Ishikawa (cell line): ENCODE results near the gene DLEU7.

ENCODE experiments used
- CEBPB ChIP-seq: IDR thresholded peaks from 2 replicates; pipeline ENCODE4 v1.6.1; 2012
- CREB1 ChIP-seq: IDR thresholded peaks from 2 replicates; pipeline ENCODE4 v1.6.1; 2012; ENCODE audit warnings: low read depth
- EGR1 ChIP-seq: IDR thresholded peaks from 2 replicates; pipeline ENCODE4 v1.6.1; 2012
- EP300 ChIP-seq: IDR thresholded peaks from 2 replicates; pipeline ENCODE4 v1.6.1; 2012; ENCODE audit warnings: borderline replicate concordance
- FOXM1 ChIP-seq: IDR thresholded peaks from 2 replicates; pipeline ENCODE4 v1.6.1; 2012; ENCODE audit warnings: low read depth, borderline replicate concordance
- MAX ChIP-seq: IDR thresholded peaks from 2 replicates; pipeline ENCODE4 v1.6.1; 2012
- NFIC ChIP-seq: IDR thresholded peaks from 2 replicates; pipeline ENCODE4 v1.6.1; 2012
- RAD21 ChIP-seq: IDR thresholded peaks from 2 replicates; pipeline ENCODE4 v1.6.1; 2012; ENCODE audit warnings: low read depth
- REST ChIP-seq: IDR thresholded peaks from 2 replicates; pipeline ENCODE4 v1.6.1; 2012; ENCODE audit warnings: low read depth, mild to moderate bottlenecking
- TAF1 ChIP-seq: IDR thresholded peaks from 2 replicates; pipeline ENCODE4 v1.6.1; 2012; ENCODE audit warnings: low read depth, mild to moderate bottlenecking
- TCF12 ChIP-seq: IDR thresholded peaks from 2 replicates; pipeline ENCODE4 v1.6.1; 2012; ENCODE audit warnings: low read depth
- TEAD4 ChIP-seq: IDR thresholded peaks from 2 replicates; pipeline ENCODE4 v1.6.1; 2012
- USF1 ChIP-seq: IDR thresholded peaks from 2 replicates; pipeline ENCODE4 v1.6.1; 2012
- YY1 ChIP-seq: IDR thresholded peaks from 2 replicates; pipeline ENCODE4 v1.6.1; 2012; ENCODE audit warnings: low read depth
- ZBTB7A ChIP-seq: IDR thresholded peaks from 2 replicates; pipeline ENCODE4 v1.6.1; 2012; ENCODE audit warnings: low read depth

DLEU7 gene

GRCh38 chr13:50798923-50799322, 44.6 kb downstream of the DLEU7 start:
- TF ChIP-seq USF1 = no peak

GRCh38 chr13:50797091-50797490, 46.4 kb downstream of the DLEU7 start:
- no peak for TF ChIP-seq TEAD4
- TF ChIP-seq FOXM1 = no peak
- no peak for TF ChIP-seq YY1
- no peak for TF ChIP-seq EGR1
- no peak for TF ChIP-seq EP300
- TF ChIP-seq MAX = no peak
- no peak for TF ChIP-seq USF1
- no peak for TF ChIP-seq TCF12
- no peak for TF ChIP-seq TAF1
- no peak for TF ChIP-seq NFIC
- no peak for TF ChIP-seq RAD21
- TF ChIP-seq CEBPB = no peak
- TF ChIP-seq CREB1 = no peak
- no peak for TF ChIP-seq ZBTB7A
- no peak for TF ChIP-seq REST

- TF ChIP-seq USF1 (peak; percentile 75), YY1 (no peak)
Observed at GRCh38 chr13:50796463-50796862, 47.0 kb downstream of the DLEU7 start.

GRCh38 chr13:50794226-50794625, 49.3 kb downstream of the DLEU7 start:
- TF ChIP-seq TAF1 (no peak), CREB1 (no peak), FOXM1 (no peak), MAX (no peak), RAD21 (no peak), TEAD4 (no peak), EGR1 (no peak)

- TF ChIP-seq FOXM1 (no peak), TCF12 (no peak), RAD21 (no peak), YY1 (no peak), NFIC (no peak), EGR1 (no peak), USF1 (no peak), REST (no peak), TEAD4 (no peak), CEBPB (no peak), ZBTB7A (no peak)
Observed at GRCh38 chr13:50793026-50793425, 50.5 kb downstream of the DLEU7 start.

GRCh38 chr13:50788551-50789210, 54.8 kb downstream of the DLEU7 start:
- TF ChIP-seq CREB1 (no peak), EGR1 (no peak), TCF12 (no peak), ZBTB7A (no peak), MAX (no peak), CEBPB (no peak), YY1 (no peak), NFIC (no peak), USF1 (no peak), REST (no peak), FOXM1 (no peak), RAD21 (no peak), TEAD4 (no peak), EP300 (no peak), TAF1 (no peak)
